WTC11 (cell line): ENCODE measurements around the gene OR10G3. TPM values are rescaled to one million over a fixed set of nuclear protein-coding genes. Genes with fewer than 3 reads are reported as not detected.

Experiments used
- ATAC-seq: fragments of 200-7000 bp; cut with Tn5 transposase; 2 replicates; pipeline ENCODE4 v1.10.0; 2021; ENCODE audit warnings: mild to moderate bottlenecking, moderate library complexity
- CTCF ChIA-PET: fragments of 300-600 bp; sonication (Branson Sonifier 250); formaldehyde crosslinking; loops from one replicate; lab custom pipeline; 2021; ENCODE audit warnings: antibody characterized with exemption; lab: Charles Lee
- POLR2A ChIA-PET: fragments of 350-600 bp; sonication (Branson Sonifier 250); formaldehyde crosslinking; loops from one replicate; lab custom pipeline; 2021; ENCODE audit warnings: antibody characterized with exemption; lab: Charles Lee
- DNase-seq: peaks from one replicate; pipeline ENCODE4 v3.0.0; 2021; ENCODE audit warnings: low spot score
- H3K27ac Mint-ChIP-seq: 2 replicates; pipeline ENCODE4 v1.8.0; 2021; ENCODE audit warnings: mixed read lengths
- H3K27me3 Mint-ChIP-seq: 2 replicates; pipeline ENCODE4 v1.8.0; 2021; ENCODE audit warnings: low read depth, mild to moderate bottlenecking, moderate library complexity, mixed read lengths
- H3K36me3 Mint-ChIP-seq: 2 replicates; pipeline ENCODE4 v1.8.0; 2021; ENCODE audit warnings: mixed read lengths
- H3K4me1 Mint-ChIP-seq: 2 replicates; pipeline ENCODE4 v1.8.0; 2022; ENCODE audit warnings: mixed read lengths
- H3K4me3 Mint-ChIP-seq: 2 replicates; pipeline ENCODE4 v1.8.0; 2021; ENCODE audit warnings: mild to moderate bottlenecking, moderate library complexity, mixed read lengths
- H3K9me3 Mint-ChIP-seq: 2 replicates; pipeline ENCODE4 v1.8.0; 2021; ENCODE audit warnings: mixed read lengths
- ATF1 ChIP-seq: sonication (generic); formaldehyde crosslinking; IDR thresholded peaks from 2 replicates; pipeline ENCODE4 v1.8.1; 2023; ENCODE audit warnings: mild to moderate bottlenecking, moderate library complexity, missing genetic modification reagents
- CREM ChIP-seq: sonication (generic); formaldehyde crosslinking; IDR thresholded peaks from 2 replicates; pipeline ENCODE4 v1.8.1; 2022; ENCODE audit warnings: mild to moderate bottlenecking, missing genetic modification reagents, moderate library complexity
- ELF4 ChIP-seq: sonication (generic); formaldehyde crosslinking; IDR thresholded peaks from 2 replicates; pipeline ENCODE4 v1.8.1; 2022; ENCODE audit warnings: low read depth, mild to moderate bottlenecking, moderate library complexity, missing genetic modification reagents
- EMX1 ChIP-seq: fragments of 250-450 bp; sonication (Bioruptor Pico); IDR thresholded peaks from 2 replicates; pipeline ENCODE4 v1.8.0; 2021; ENCODE audit warnings: mild to moderate bottlenecking
- FOXP1 ChIP-seq: sonication (generic); formaldehyde crosslinking; IDR thresholded peaks from 2 replicates; pipeline ENCODE4 v1.8.0; 2022; ENCODE audit warnings: missing genetic modification reagents, mild to moderate bottlenecking, moderate library complexity, borderline replicate concordance
- GRHL2 ChIP-seq: fragments of 250-450 bp; sonication (Bioruptor Pico); IDR thresholded peaks from 2 replicates; pipeline ENCODE4 v1.8.0; 2022; ENCODE audit warnings: mild to moderate bottlenecking, moderate library complexity; ENCODE audit not compliant: insufficient replicate concordance, severe bottlenecking
- HMGA2 ChIP-seq: fragments of 250-450 bp; sonication (Bioruptor Pico); IDR thresholded peaks from 2 replicates; pipeline ENCODE4 v1.4.0; 2021; ENCODE audit warnings: mild to moderate bottlenecking, moderate library complexity
- JAZF1 ChIP-seq: fragments of 250-450 bp; sonication (Bioruptor Pico); IDR thresholded peaks from 2 replicates; pipeline ENCODE4 v1.9.0; 2021; ENCODE audit warnings: moderate library complexity, mild to moderate bottlenecking, inconsistent platforms
- MYBL2 ChIP-seq: sonication (generic); formaldehyde crosslinking; IDR thresholded peaks from 2 replicates; pipeline ENCODE4 v1.8.1; 2023; ENCODE audit warnings: mild to moderate bottlenecking, moderate library complexity, missing genetic modification reagents
- NFE2L1 ChIP-seq: sonication (generic); formaldehyde crosslinking; IDR thresholded peaks from 2 replicates; pipeline ENCODE4 v1.8.1; 2023; ENCODE audit warnings: missing genetic modification reagents
- NFYB ChIP-seq: sonication (generic); formaldehyde crosslinking; conservative IDR thresholded peaks from 2 replicates; pipeline ENCODE4 v1.8.0; 2022; ENCODE audit warnings: low read depth, missing genetic modification reagents
- NR3C1 ChIP-seq: sonication (generic); formaldehyde crosslinking; conservative IDR thresholded peaks from 2 replicates; pipeline ENCODE4 v1.8.1; 2023; ENCODE audit warnings: low read depth, mild to moderate bottlenecking, missing genetic modification reagents
- OVOL2 ChIP-seq: fragments of 250-450 bp; sonication (Bioruptor Pico); IDR thresholded peaks from 2 replicates; pipeline ENCODE4 v1.9.0; 2021; ENCODE audit warnings: mild to moderate bottlenecking, borderline replicate concordance
- PRRX2 ChIP-seq: fragments of 250-450 bp; sonication (Bioruptor Pico); IDR thresholded peaks from 2 replicates; pipeline ENCODE4 v1.8.0; 2021; ENCODE audit warnings: mild to moderate bottlenecking
- SMAD4 ChIP-seq: sonication (generic); formaldehyde crosslinking; IDR thresholded peaks from 2 replicates; pipeline ENCODE4 v1.8.0; 2022; ENCODE audit warnings: mild to moderate bottlenecking, missing genetic modification reagents
- SOX15 ChIP-seq: fragments of 250-450 bp; sonication (Bioruptor Pico); IDR thresholded peaks from 2 replicates; pipeline ENCODE4 v1.9.0; 2021; ENCODE audit warnings: mild to moderate bottlenecking
- TCF7 ChIP-seq: sonication (generic); formaldehyde crosslinking; IDR thresholded peaks from 2 replicates; pipeline ENCODE4 v1.8.0; 2022; ENCODE audit warnings: mild to moderate bottlenecking, low read depth, missing genetic modification reagents, moderate library complexity
- TP53 ChIP-seq: sonication (generic); formaldehyde crosslinking; IDR thresholded peaks from 2 replicates; pipeline ENCODE4 v1.8.1; 2023; ENCODE audit warnings: mild to moderate bottlenecking, missing genetic modification reagents
- ZNF232 ChIP-seq: sonication (generic); formaldehyde crosslinking; IDR thresholded peaks from 2 replicates; pipeline ENCODE4 v1.8.0; 2022; ENCODE audit warnings: mild to moderate bottlenecking, missing genetic modification reagents
- ZNF416 ChIP-seq: fragments of 250-450 bp; sonication (Bioruptor Pico); IDR thresholded peaks from 2 replicates; pipeline ENCODE4 v1.9.0; 2021; ENCODE audit warnings: mild to moderate bottlenecking, inconsistent platforms
- total RNA-seq: library from RNA; stranded (reverse); gene quantifications from 3 replicates; pipeline ENCODE4 v1.2.3, GENCODE V29; 2021
- TF ChIP-seq, protein P1 (sequence below): sonication (generic); formaldehyde crosslinking; IDR thresholded peaks from 2 replicates; pipeline ENCODE4 v1.8.1; 2023; ENCODE audit warnings: mild to moderate bottlenecking, missing genetic modification reagents, moderate library complexity
- TF ChIP-seq, protein P2 (sequence below): sonication (generic); formaldehyde crosslinking; IDR thresholded peaks from 2 replicates; pipeline ENCODE4 v1.8.0; 2023; ENCODE audit warnings: mild to moderate bottlenecking, missing genetic modification reagents
- TF ChIP-seq, protein P3 (sequence below): sonication (generic); formaldehyde crosslinking; IDR thresholded peaks from 2 replicates; pipeline ENCODE4 v1.8.1; 2022; ENCODE audit warnings: missing genetic modification reagents, borderline replicate concordance
- TF ChIP-seq, protein P4 (sequence below): sonication (generic); formaldehyde crosslinking; IDR thresholded peaks from 2 replicates; pipeline ENCODE4 v1.8.0; 2022; ENCODE audit warnings: mild to moderate bottlenecking, missing genetic modification reagents
- TF ChIP-seq, protein P5 (sequence below): sonication (generic); formaldehyde crosslinking; IDR thresholded peaks from 2 replicates; pipeline ENCODE4 v1.8.0; 2023; ENCODE audit warnings: missing genetic modification reagents
- TF ChIP-seq, protein P6 (sequence below): sonication (generic); formaldehyde crosslinking; IDR thresholded peaks from 2 replicates; pipeline ENCODE4 v1.8.1; 2022; ENCODE audit warnings: mild to moderate bottlenecking, moderate library complexity, missing genetic modification reagents
- TF ChIP-seq, protein P7 (sequence below): sonication (generic); formaldehyde crosslinking; IDR thresholded peaks from 2 replicates; pipeline ENCODE4 v1.8.1; 2023; ENCODE audit warnings: mild to moderate bottlenecking, missing genetic modification reagents

OR10G3 gene
- total RNA-seq, 1 experiment from 2014 or later: not detected

DNA sequence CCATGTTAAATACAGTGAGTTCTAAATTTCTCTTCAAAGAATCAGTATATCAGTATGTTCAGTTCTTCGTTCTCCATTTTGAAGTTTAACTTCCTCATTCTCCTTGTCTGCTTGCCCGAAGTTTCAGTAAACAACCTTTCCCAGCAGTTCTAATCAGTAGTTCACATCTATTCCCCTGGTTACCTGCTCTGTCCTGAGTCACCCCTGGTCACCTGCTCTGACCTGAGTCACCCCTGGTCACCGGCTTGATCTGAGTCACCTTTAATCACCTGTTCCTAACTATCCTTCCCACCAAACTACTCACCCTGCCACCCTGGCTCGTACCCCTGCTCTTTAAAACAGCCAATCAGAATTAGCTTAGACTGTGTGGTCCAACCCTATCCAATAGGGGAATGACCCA lies 9.4 kb upstream of the OR10G3 start:
- TF ChIP-seq ZNF232 (CRISPR knock-in tag) (no peak), HMGA2 (CRISPR knock-in tag) (no peak), JAZF1 (CRISPR knock-in tag) (no peak), ZNF416 (CRISPR knock-in tag) (no peak), NR3C1 (CRISPR knock-in tag) (no peak), FOXP1 (CRISPR knock-in tag) (no peak), NFYB (CRISPR knock-in tag) (no peak), TCF7 (CRISPR knock-in tag) (no peak), CREM (CRISPR knock-in tag) (no peak), GRHL2 (CRISPR knock-in tag) (no peak), OVOL2 (no peak), TP53 (CRISPR knock-in tag) (no peak), PRRX2 (CRISPR knock-in tag) (no peak), SMAD4 (CRISPR knock-in tag) (no peak)
- TF ChIP-seq, protein P1, sequence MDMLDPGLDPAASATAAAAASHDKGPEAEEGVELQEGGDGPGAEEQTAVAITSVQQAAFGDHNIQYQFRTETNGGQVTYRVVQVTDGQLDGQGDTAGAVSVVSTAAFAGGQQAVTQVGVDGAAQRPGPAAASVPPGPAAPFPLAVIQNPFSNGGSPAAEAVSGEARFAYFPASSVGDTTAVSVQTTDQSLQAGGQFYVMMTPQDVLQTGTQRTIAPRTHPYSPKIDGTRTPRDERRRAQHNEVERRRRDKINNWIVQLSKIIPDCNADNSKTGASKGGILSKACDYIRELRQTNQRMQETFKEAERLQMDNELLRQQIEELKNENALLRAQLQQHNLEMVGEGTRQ (CRISPR knock-in tag): no peak
- TF ChIP-seq, protein P2, sequence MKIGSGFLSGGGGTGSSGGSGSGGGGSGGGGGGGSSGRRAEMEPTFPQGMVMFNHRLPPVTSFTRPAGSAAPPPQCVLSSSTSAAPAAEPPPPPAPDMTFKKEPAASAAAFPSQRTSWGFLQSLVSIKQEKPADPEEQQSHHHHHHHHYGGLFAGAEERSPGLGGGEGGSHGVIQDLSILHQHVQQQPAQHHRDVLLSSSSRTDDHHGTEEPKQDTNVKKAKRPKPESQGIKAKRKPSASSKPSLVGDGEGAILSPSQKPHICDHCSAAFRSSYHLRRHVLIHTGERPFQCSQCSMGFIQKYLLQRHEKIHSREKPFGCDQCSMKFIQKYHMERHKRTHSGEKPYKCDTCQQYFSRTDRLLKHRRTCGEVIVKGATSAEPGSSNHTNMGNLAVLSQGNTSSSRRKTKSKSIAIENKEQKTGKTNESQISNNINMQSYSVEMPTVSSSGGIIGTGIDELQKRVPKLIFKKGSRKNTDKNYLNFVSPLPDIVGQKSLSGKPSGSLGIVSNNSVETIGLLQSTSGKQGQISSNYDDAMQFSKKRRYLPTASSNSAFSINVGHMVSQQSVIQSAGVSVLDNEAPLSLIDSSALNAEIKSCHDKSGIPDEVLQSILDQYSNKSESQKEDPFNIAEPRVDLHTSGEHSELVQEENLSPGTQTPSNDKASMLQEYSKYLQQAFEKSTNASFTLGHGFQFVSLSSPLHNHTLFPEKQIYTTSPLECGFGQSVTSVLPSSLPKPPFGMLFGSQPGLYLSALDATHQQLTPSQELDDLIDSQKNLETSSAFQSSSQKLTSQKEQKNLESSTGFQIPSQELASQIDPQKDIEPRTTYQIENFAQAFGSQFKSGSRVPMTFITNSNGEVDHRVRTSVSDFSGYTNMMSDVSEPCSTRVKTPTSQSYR (CRISPR knock-in tag): no peak
- TF ChIP-seq, protein P3, sequence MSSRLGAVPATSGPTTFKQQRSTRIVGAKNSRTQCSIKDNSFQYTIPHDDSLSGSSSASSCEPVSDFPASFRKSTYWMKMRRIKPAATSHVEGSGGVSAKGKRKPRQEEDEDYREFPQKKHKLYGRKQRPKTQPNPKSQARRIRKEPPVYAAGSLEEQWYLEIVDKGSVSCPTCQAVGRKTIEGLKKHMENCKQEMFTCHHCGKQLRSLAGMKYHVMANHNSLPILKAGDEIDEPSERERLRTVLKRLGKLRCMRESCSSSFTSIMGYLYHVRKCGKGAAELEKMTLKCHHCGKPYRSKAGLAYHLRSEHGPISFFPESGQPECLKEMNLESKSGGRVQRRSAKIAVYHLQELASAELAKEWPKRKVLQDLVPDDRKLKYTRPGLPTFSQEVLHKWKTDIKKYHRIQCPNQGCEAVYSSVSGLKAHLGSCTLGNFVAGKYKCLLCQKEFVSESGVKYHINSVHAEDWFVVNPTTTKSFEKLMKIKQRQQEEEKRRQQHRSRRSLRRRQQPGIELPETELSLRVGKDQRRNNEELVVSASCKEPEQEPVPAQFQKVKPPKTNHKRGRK (CRISPR knock-in tag): no peak
- TF ChIP-seq, protein P4, sequence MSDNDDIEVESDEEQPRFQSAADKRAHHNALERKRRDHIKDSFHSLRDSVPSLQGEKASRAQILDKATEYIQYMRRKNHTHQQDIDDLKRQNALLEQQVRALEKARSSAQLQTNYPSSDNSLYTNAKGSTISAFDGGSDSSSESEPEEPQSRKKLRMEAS: no peak
- TF ChIP-seq, protein P5, sequence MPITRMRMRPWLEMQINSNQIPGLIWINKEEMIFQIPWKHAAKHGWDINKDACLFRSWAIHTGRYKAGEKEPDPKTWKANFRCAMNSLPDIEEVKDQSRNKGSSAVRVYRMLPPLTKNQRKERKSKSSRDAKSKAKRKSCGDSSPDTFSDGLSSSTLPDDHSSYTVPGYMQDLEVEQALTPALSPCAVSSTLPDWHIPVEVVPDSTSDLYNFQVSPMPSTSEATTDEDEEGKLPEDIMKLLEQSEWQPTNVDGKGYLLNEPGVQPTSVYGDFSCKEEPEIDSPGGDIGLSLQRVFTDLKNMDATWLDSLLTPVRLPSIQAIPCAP (CRISPR knock-in tag): no peak
- TF ChIP-seq, protein P6, sequence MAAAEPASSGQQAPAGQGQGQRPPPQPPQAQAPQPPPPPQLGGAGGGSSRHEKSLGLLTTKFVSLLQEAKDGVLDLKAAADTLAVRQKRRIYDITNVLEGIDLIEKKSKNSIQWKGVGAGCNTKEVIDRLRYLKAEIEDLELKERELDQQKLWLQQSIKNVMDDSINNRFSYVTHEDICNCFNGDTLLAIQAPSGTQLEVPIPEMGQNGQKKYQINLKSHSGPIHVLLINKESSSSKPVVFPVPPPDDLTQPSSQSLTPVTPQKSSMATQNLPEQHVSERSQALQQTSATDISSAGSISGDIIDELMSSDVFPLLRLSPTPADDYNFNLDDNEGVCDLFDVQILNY: no peak
- no peak overlapping the region for H3K27ac Mint-ChIP-seq
- ChIA-PET CTCF (no interaction called here), POLR2A (no interaction called here)
- no peak for DNase-seq
- H3K4me3 Mint-ChIP-seq: no peak overlapping the region
- no peak for ATAC-seq
- H3K4me1 Mint-ChIP-seq: no peaks in the 10 kb centered on the region
- peaks cover 23% of the 10 kb centered on the region for H3K9me3 Mint-ChIP-seq
- peaks cover 12% of the 10 kb centered on the region for H3K36me3 Mint-ChIP-seq
- peaks cover 9% of the 10 kb centered on the region for H3K27me3 Mint-ChIP-seq

DNA sequence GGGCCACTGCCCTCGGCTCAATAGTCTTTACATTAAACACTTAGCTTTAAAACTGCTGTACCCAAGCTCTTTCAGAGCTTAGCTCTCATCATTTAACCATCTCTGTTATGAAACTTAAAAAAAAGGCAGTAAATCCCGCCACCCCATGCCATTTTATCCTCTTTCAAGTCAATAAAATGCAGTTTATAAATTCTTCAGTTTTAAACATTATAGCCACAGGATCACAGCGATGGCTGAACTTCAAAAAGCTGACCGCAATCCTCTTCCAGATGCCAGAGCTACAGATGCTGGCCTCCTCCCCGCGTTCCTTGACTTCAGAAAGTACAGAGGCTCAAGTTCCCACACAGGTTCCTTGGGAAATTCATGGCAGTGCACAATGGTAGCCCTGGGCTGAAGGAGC lies 4.2 kb downstream of the OR10G3 start:
- H3K4me1 Mint-ChIP-seq: no peaks in the 10 kb centered on the region
- H3K9me3 Mint-ChIP-seq: peaks cover 8% of the 10 kb centered on the region
- H3K4me3 Mint-ChIP-seq: no peak overlapping the region
- POLR2A ChIA-PET: no interaction called here
- H3K27ac Mint-ChIP-seq: no peak overlapping the region
- no peak for DNase-seq
- H3K27me3 Mint-ChIP-seq: no peaks in the 10 kb centered on the region
- TF ChIP-seq ATF1: no peak
- no peak for TF ChIP-seq MYBL2 (CRISPR knock-in tag)
- TF ChIP-seq, protein P4: no peak
- TF ChIP-seq, protein P7, sequence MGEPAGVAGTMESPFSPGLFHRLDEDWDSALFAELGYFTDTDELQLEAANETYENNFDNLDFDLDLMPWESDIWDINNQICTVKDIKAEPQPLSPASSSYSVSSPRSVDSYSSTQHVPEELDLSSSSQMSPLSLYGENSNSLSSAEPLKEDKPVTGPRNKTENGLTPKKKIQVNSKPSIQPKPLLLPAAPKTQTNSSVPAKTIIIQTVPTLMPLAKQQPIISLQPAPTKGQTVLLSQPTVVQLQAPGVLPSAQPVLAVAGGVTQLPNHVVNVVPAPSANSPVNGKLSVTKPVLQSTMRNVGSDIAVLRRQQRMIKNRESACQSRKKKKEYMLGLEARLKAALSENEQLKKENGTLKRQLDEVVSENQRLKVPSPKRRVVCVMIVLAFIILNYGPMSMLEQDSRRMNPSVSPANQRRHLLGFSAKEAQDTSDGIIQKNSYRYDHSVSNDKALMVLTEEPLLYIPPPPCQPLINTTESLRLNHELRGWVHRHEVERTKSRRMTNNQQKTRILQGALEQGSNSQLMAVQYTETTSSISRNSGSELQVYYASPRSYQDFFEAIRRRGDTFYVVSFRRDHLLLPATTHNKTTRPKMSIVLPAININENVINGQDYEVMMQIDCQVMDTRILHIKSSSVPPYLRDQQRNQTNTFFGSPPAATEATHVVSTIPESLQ (CRISPR knock-in tag): no peak
- TF ChIP-seq TCF7 (CRISPR knock-in tag): no peak
- TF ChIP-seq ELF4 (CRISPR knock-in tag): no peak
- TF ChIP-seq EMX1 (CRISPR knock-in tag): no peak
- no peak for TF ChIP-seq SOX15 (CRISPR knock-in tag)
- no peak for TF ChIP-seq NFE2L1 (CRISPR knock-in tag)
- no peaks in the 10 kb centered on the region for H3K36me3 Mint-ChIP-seq
- CTCF ChIA-PET: interaction anchor here (0.6 kb wide), 1 partner anchor 39 kb away, joined by 3 read pairs; no protein-coding TSS in a partner anchor
- ATAC-seq: peak; percentile 55; the same call in 1 of the 2 replicates
